Smooth muscle cell of the brain vasculature (primary cell): ENCODE data around the gene SND1.
A peak's percentile ranks its signal among the peaks of the same experiment; 100 is the strongest.

ENCODE experiments used
- DNase-seq: peaks from one replicate; pipeline ENCODE4 v3.0.0-alpha.2; 2012; ENCODE audit warnings: low read depth, low spot score

SND1 gene

GRCh38 chr7:128037081-128037480, 385.1 kb downstream of the SND1 start:
- no peak for DNase-seq

- no peak for DNase-seq
Observed at GRCh38 chr7:128037880-128038619, 386.1 kb downstream of the SND1 start.

- no peak for DNase-seq
Observed at GRCh38 chr7:128039544-128039953, 387.6 kb downstream of the SND1 start.

GRCh38 chr7:128040205-128040604, 388.2 kb downstream of the SND1 start:
- DNase-seq, result no peak

- peak; percentile 70 for DNase-seq
Observed at GRCh38 chr7:128041203-128041602, 389.2 kb downstream of the SND1 start.

GRCh38 chr7:128042012-128042411, 390.0 kb downstream of the SND1 start:
- DNase-seq, result no peak

GRCh38 chr7:128044064-128044463, 392.1 kb downstream of the SND1 start:
- no peak for DNase-seq

GRCh38 chr7:128045158-128045557, 393.2 kb downstream of the SND1 start:
- DNase-seq, result no peak

- no peak for DNase-seq
Observed at GRCh38 chr7:128045766-128046165, 393.8 kb downstream of the SND1 start.

- no peak for DNase-seq
Observed at GRCh38 chr7:128052404-128052803, 400.4 kb downstream of the SND1 start.

GRCh38 chr7:128053023-128053422, 401.0 kb downstream of the SND1 start:
- no peak for DNase-seq

GRCh38 chr7:128053991-128054390, 402.0 kb downstream of the SND1 start:
- DNase-seq, result no peak

- DNase-seq, result no peak
Observed at GRCh38 chr7:128054511-128054910, 402.5 kb downstream of the SND1 start.

GRCh38 chr7:128055637-128056036, 403.6 kb downstream of the SND1 start:
- DNase-seq, result no peak

GRCh38 chr7:128056901-128057300, 404.9 kb downstream of the SND1 start:
- no peak for DNase-seq

GRCh38 chr7:128057909-128058308, 405.9 kb downstream of the SND1 start:
- DNase-seq, result no peak

GRCh38 chr7:128059143-128059988, 407.4 kb downstream of the SND1 start:
- DNase-seq, result no peak

- no peak for DNase-seq
Observed at GRCh38 chr7:128060018-128060417, 408.0 kb downstream of the SND1 start.

- DNase-seq, result no peak
Observed at GRCh38 chr7:128063088-128063487, 411.1 kb downstream of the SND1 start.

- no peak for DNase-seq
Observed at GRCh38 chr7:128065872-128066271, 413.9 kb downstream of the SND1 start.

- no peak for DNase-seq
Observed at GRCh38 chr7:128066395-128066794, 414.4 kb downstream of the SND1 start.

GRCh38 chr7:128066858-128067257, 414.9 kb downstream of the SND1 start:
- DNase-seq, result no peak

GRCh38 chr7:128067983-128068382, 416.0 kb downstream of the SND1 start:
- no peak for DNase-seq
